Lung (tissue), 12 donors: ENCODE data around the gene MAP2. TPM values are rescaled to one million over a fixed set of nuclear protein-coding genes. Genes with fewer than 3 reads are reported as not detected.

ENCODE experiments used
- ATAC-seq: fragments of 200-7000 bp; cut with Tn5 transposase; one replicate; pipeline ENCODE4 v1.9.1; 2020; ENCODE audit warnings: moderate number of reproducible peaks; ENCODE audit not compliant: insufficient read depth, low FRiP score
- DNase-seq, 3 donors: peaks; one replicate each; pipeline ENCODE4 v3.0.0-alpha.2; 2013 to 2017
- H3K27ac ChIP-seq, 2 donors: one replicate each; pipeline ENCODE4 v1.5.1; 2013; ENCODE audit warnings: mild to moderate bottlenecking in 2 of 2, moderate library complexity in 2 of 2, control low read depth in 1 of 2, inconsistent platforms in 1 of 2, low read depth in 1 of 2, low read length in 1 of 2
- H3K27me3 ChIP-seq, 3 donors: one replicate each; pipeline ENCODE4 v1.5.1; 2013; ENCODE audit warnings: low read length in 2 of 3; ENCODE audit not compliant: control insufficient read depth in 3 of 3, insufficient read depth in 3 of 3
- H3K36me3 ChIP-seq, 4 donors: one replicate each; pipeline ENCODE4 v1.5.1; 2013; ENCODE audit warnings: low read length in 4 of 4, mild to moderate bottlenecking in 1 of 4, moderate library complexity in 1 of 4; ENCODE audit not compliant: control insufficient read depth in 4 of 4, insufficient read depth in 4 of 4
- H3K4me1 ChIP-seq, 5 donors: one replicate each; pipeline ENCODE4 v1.5.1; 2013; ENCODE audit warnings: low read length in 5 of 5, mild to moderate bottlenecking in 2 of 5, moderate library complexity in 1 of 5; ENCODE audit not compliant: control insufficient read depth in 5 of 5, insufficient read depth in 5 of 5
- H3K4me3 ChIP-seq: one replicate; pipeline ENCODE4 v1.5.1; 2013; ENCODE audit warnings: mild to moderate bottlenecking, control low read depth, moderate library complexity
- H3K9ac ChIP-seq, 2 donors: one replicate each; pipeline ENCODE4 v1.5.1; 2013; ENCODE audit warnings: low read length in 2 of 2, control low read depth in 1 of 2; ENCODE audit not compliant: insufficient read depth in 1 of 2
- H3K9me3 ChIP-seq, 4 donors: one replicate each; pipeline ENCODE4 v1.5.1; 2013; ENCODE audit warnings: low read length in 3 of 4, mild to moderate bottlenecking in 1 of 4, moderate library complexity in 1 of 4; ENCODE audit not compliant: control insufficient read depth in 4 of 4, insufficient read depth in 3 of 4
- CTCF ChIP-seq: IDR thresholded peaks from 2 replicates; pipeline ENCODE4 v1.5.1; 2012; ENCODE audit warnings: mild to moderate bottlenecking; ENCODE audit errors: control extremely low read depth, extremely low read depth
- WGBS, 2 donors: extraction: QIAGEN DNeasy Blood & Tissue Kit; methylation state at CpG; one replicate each; pipeline ENCODE4 v1.1.7; 2013; 5-methylcytosine and 5-hydroxymethylcytosine counted together
- polyA plus RNA-seq, 2 donors: library from polyadenylated mRNA; stranded (reverse); fragments of 200-250 nt; gene quantifications; one replicate each; pipeline ENCODE4 v1.2.1, GENCODE V29; 2013
- total RNA-seq, 2 donors: library from RNA; depleted of rRNA in 1 of 2; stranded (reverse); fragments of >200 nt in 1 of 2; gene quantifications; one replicate each; pipeline ENCODE4 v1.2.1, GENCODE V29; 2014 to 2021
- donor health status: control.
- donor health status: control.
- donor health status: Bipolar disorder and iron deficiency.
- donor health status: healthy.
- donor health status: DM: yes; HTN: yes; CAD: no.

The MAP2 gene
- total and polyA plus RNA-seq, 4 donors: 6.5 to 18.7 (median 9.6) TPM

- 53 to 58% methylated on average over 3 of the region's 3 CpGs for WGBS, 2 donors
- Histone ChIP-seq H3K27ac (no peak overlapping the region), H3K9ac (no peak overlapping the region), H3K9me3 (peaks cover 0 to 2% (median 0%) of the 10 kb centered on the region in 4 donors), H3K4me1 (no peaks in the 10 kb centered on the region), H3K27me3 (no peaks in the 10 kb centered on the region), H3K4me3 (no peak overlapping the region), H3K36me3 (no peaks in the 10 kb centered on the region)
- DNase-seq (no peak), ATAC-seq (no peak)
- TF ChIP-seq CTCF: no peak
These were observed 329.2 kb downstream of the MAP2 start for GRCh38 chr2:209753020-209753419.

GRCh38 chr2:209757163-209757562 is 333.3 kb downstream of the MAP2 start:
- no peak for TF ChIP-seq CTCF
- Histone ChIP-seq H3K27ac (no peak overlapping the region), H3K9ac (no peak overlapping the region), H3K4me3 (no peak overlapping the region), H3K9me3 (peaks cover 0 to 2% (median 0%) of the 10 kb centered on the region in 4 donors), H3K36me3 (no peaks in the 10 kb centered on the region), H3K27me3 (no peaks in the 10 kb centered on the region), H3K4me1 (no peaks in the 10 kb centered on the region)
- DNase-seq (no peak), ATAC-seq (no peak)

GRCh38 chr2:209761566-209761965 is 337.7 kb downstream of the MAP2 start:
- TF ChIP-seq CTCF: no peak
- Histone ChIP-seq H3K27ac (no peak overlapping the region), H3K27me3 (no peaks in the 10 kb centered on the region), H3K4me1 (no peaks in the 10 kb centered on the region), H3K9ac (no peak overlapping the region), H3K4me3 (no peak overlapping the region), H3K9me3 (no peaks in the 10 kb centered on the region), H3K36me3 (no peaks in the 10 kb centered on the region)
- DNase-seq (no peak), ATAC-seq (no peak)
- WGBS, 2 donors: 52 to 63% methylated on average over 2 of the region's 2 CpGs

- Histone ChIP-seq H3K9me3 (no peaks in the 10 kb centered on the region), H3K27me3 (no peaks in the 10 kb centered on the region), H3K36me3 (no peaks in the 10 kb centered on the region), H3K27ac (no peak overlapping the region), H3K4me3 (no peak overlapping the region), H3K4me1 (no peaks in the 10 kb centered on the region), H3K9ac (no peak overlapping the region)
- DNase-seq (no peak), ATAC-seq (no peak)
- TF ChIP-seq CTCF: no peak
These were observed 338.7 kb downstream of the MAP2 start for GRCh38 chr2:209762563-209762962.
